ENCODE data around the gene RAD51B. TPM values are rescaled to one million over a fixed set of nuclear protein-coding genes. Genes with fewer than 3 reads are reported as not detected.

RAD51B gene
- polyA plus RNA-seq, 1 donor: 7.3 TPM

GRCh38 chr14:68477461-68478085 is 658.0 kb downstream of the RAD51B start:
- no peak for DNase-seq (ENCODE audit: low read depth)

- DNase-seq (ENCODE audit: low read depth): no peak
These were observed 659.7 kb downstream of the RAD51B start for GRCh38 chr14:68479247-68479646.

GRCh38 chr14:68482018-68482417 is 662.4 kb downstream of the RAD51B start:
- no peak for DNase-seq (ENCODE audit: low read depth)

GRCh38 chr14:68482772-68483395 is 663.3 kb downstream of the RAD51B start:
- no peak for DNase-seq (ENCODE audit: low read depth)

GRCh38 chr14:68486033-68486732 is 666.6 kb downstream of the RAD51B start:
- no peak for DNase-seq (ENCODE audit: low read depth)

GRCh38 chr14:68486809-68487208 is 667.2 kb downstream of the RAD51B start:
- DNase-seq (ENCODE audit: low read depth): no peak

GRCh38 chr14:68487805-68488590 is 668.4 kb downstream of the RAD51B start:
- DNase-seq (ENCODE audit: low read depth): no peak

GRCh38 chr14:68491793-68492192 is 672.2 kb downstream of the RAD51B start:
- DNase-seq (ENCODE audit: low read depth): no peak

- DNase-seq (ENCODE audit: low read depth): no peak
These were observed 673.0 kb downstream of the RAD51B start for GRCh38 chr14:68492381-68493151.

- DNase-seq (ENCODE audit: low read depth): no peak
These were observed 673.8 kb downstream of the RAD51B start for GRCh38 chr14:68493152-68493911.

GRCh38 chr14:68495101-68496039 is 675.8 kb downstream of the RAD51B start:
- no peak for DNase-seq (ENCODE audit: low read depth)

GRCh38 chr14:68497011-68497410 is 677.4 kb downstream of the RAD51B start:
- no peak for DNase-seq (ENCODE audit: low read depth)

GRCh38 chr14:68499451-68499850 is 679.9 kb downstream of the RAD51B start:
- no peak for DNase-seq (ENCODE audit: low read depth)

GRCh38 chr14:68501171-68501570 is 681.6 kb downstream of the RAD51B start:
- DNase-seq (ENCODE audit: low read depth): no peak

- DNase-seq (ENCODE audit: low read depth): no peak
These were observed 682.1 kb downstream of the RAD51B start for GRCh38 chr14:68501614-68502052.

GRCh38 chr14:68502230-68502629 is 682.7 kb downstream of the RAD51B start:
- no peak for DNase-seq (ENCODE audit: low read depth)

- no peak for DNase-seq (ENCODE audit: low read depth)
These were observed 683.7 kb downstream of the RAD51B start for GRCh38 chr14:68503186-68503825.

GRCh38 chr14:68504861-68505260 is 685.3 kb downstream of the RAD51B start:
- DNase-seq (ENCODE audit: low read depth): no peak
